PC-3 (cell line): ENCODE measurements around the gene RALB.

Experiments used
- CTCF ChIP-seq: fragments of 300-600 bp; sonication (generic); conservative IDR thresholded peaks from 2 replicates; pipeline ENCODE4 v1.5.1; 2017; ENCODE audit warnings: antibody characterized with exemption, low read depth, mild to moderate bottlenecking, low read length
- EZH2 ChIP-seq: fragments of 300-600 bp; sonication (generic); IDR thresholded peaks from one replicate; pipeline ENCODE4 v1.6.1; 2017; ENCODE audit warnings: antibody characterized with exemption, mild to moderate bottlenecking, low read length; ENCODE audit not compliant: unreplicated experiment

- TF ChIP-seq EZH2, result no peak
- no peak for TF ChIP-seq CTCF
Observed at GRCh38 chr2:120224735-120225548, 27.7 kb upstream of the RALB start.
